Measurements from ENCODE around the gene LMBRD2.
"Not testable (repeated sequence)": the region's sequence is repeated elsewhere in the genome, so short reads cannot be mapped to it uniquely, and the experiment has no call there.

The LMBRD2 gene

GRCh38 chr5:36160617-36161016 lies 8.9 kb upstream of the LMBRD2 start:
- DNase-seq = no peak

- DNase-seq = no peak
Measured at GRCh38 chr5:36158144-36158543, 6.5 kb upstream of the LMBRD2 start.

- DNase-seq = no peak
Measured at GRCh38 chr5:36156619-36157018, 4.9 kb upstream of the LMBRD2 start.

- DNase-seq = no peak
Measured at GRCh38 chr5:36156121-36156601, 4.5 kb upstream of the LMBRD2 start.

GRCh38 chr5:36155291-36155690 lies 3.6 kb upstream of the LMBRD2 start:
- DNase-seq = no peak

- no peak for DNase-seq
Measured at GRCh38 chr5:36153726-36154125, 2.0 kb upstream of the LMBRD2 start.

GRCh38 chr5:36153298-36153677 lies 1.6 kb upstream of the LMBRD2 start:
- DNase-seq = no peak

GRCh38 chr5:36152324-36153297 lies 924 bp upstream of the LMBRD2 start:
- DNase-seq = peak; percentile 44 to 88 (median 81)

- peak; percentile 58 to 85 (median 75) for DNase-seq
Measured at GRCh38 chr5:36150676-36151433, 832 bp downstream of the LMBRD2 start.

- DNase-seq = no peak
Measured at GRCh38 chr5:36147681-36148080, 4.0 kb downstream of the LMBRD2 start.

GRCh38 chr5:36146390-36146789 lies 5.3 kb downstream of the LMBRD2 start:
- no peak for DNase-seq

GRCh38 chr5:36145311-36145710 lies 6.4 kb downstream of the LMBRD2 start:
- no peak for DNase-seq

- DNase-seq = no peak
Measured at GRCh38 chr5:36138900-36139683, 12.6 kb downstream of the LMBRD2 start.

- DNase-seq = no peak
Measured at GRCh38 chr5:36136581-36136980, 15.1 kb downstream of the LMBRD2 start.

- no peak for DNase-seq
Measured at GRCh38 chr5:36135988-36136387, 15.7 kb downstream of the LMBRD2 start.

- DNase-seq = not testable (repeated sequence)
Measured at GRCh38 chr5:36133009-36133408, 18.7 kb downstream of the LMBRD2 start.

- DNase-seq = not testable (repeated sequence)
Measured at GRCh38 chr5:36129666-36130065, 22.0 kb downstream of the LMBRD2 start.

GRCh38 chr5:36128795-36129194 lies 22.9 kb downstream of the LMBRD2 start:
- no peak for DNase-seq

GRCh38 chr5:36125868-36126267 lies 25.8 kb downstream of the LMBRD2 start:
- DNase-seq = no peak

- DNase-seq = no peak
Measured at GRCh38 chr5:36111238-36111637, 40.4 kb downstream of the LMBRD2 start.

GRCh38 chr5:36108758-36109460 lies 42.8 kb downstream of the LMBRD2 start:
- no peak for DNase-seq

GRCh38 chr5:36105819-36106218 lies 45.9 kb downstream of the LMBRD2 start:
- DNase-seq = no peak
